ENCODE data around the gene METTL15.

The METTL15 gene

DNA sequence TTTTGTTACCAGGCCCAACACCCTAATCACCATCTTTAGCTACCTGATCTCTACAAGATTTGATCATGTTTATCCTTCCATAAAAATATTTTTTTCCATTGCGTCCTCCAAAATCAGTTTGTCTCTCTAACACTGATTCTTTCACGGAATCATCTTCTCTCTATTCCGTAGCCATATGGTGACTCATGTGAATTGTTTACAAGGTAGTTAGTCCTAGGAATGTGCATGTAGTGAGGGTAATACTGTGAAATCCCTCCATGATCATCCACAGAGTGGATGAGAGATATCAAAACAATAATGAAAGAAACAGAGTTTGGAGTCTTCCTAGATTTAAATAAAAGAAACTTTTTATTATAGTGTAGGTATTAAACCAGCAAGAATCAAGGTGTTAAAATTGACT, 230.2 kb downstream of the METTL15 start:
- no peak for DNase-seq (ENCODE audit: low spot score)
- TF ChIP-seq, protein P1, sequence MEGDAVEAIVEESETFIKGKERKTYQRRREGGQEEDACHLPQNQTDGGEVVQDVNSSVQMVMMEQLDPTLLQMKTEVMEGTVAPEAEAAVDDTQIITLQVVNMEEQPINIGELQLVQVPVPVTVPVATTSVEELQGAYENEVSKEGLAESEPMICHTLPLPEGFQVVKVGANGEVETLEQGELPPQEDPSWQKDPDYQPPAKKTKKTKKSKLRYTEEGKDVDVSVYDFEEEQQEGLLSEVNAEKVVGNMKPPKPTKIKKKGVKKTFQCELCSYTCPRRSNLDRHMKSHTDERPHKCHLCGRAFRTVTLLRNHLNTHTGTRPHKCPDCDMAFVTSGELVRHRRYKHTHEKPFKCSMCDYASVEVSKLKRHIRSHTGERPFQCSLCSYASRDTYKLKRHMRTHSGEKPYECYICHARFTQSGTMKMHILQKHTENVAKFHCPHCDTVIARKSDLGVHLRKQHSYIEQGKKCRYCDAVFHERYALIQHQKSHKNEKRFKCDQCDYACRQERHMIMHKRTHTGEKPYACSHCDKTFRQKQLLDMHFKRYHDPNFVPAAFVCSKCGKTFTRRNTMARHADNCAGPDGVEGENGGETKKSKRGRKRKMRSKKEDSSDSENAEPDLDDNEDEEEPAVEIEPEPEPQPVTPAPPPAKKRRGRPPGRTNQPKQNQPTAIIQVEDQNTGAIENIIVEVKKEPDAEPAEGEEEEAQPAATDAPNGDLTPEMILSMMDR (IDR thresholded peaks at IDR 0.05; ENCODE audit: extremely low read depth, missing control alignments) = no peak

- TF ChIP-seq, protein P1 (IDR thresholded peaks at IDR 0.05; ENCODE audit: extremely low read depth, missing control alignments) = no peak
- DNase-seq (ENCODE audit: low spot score) = no peak
Observed at GRCh38 chr11:28339488-28339887, 231.3 kb downstream of the METTL15 start.

DNA sequence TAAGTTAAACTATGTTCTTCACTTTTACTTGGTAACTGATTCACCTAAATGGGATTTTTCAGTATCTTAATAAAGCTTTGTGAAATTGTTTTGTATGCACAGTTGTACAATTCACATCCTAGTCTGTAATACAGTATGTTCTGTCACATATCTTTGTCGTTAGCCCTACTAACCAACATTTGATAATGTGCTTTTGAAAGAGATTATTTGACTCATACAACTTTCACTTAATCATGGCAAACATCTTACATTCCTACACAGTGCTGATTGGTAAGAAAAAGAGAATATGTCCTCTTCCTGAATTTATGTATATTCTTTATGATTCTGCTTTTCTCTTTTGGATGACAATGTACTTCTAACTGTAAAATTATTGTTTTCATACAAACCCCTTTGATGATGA, 234.5 kb downstream of the METTL15 start:
- TF ChIP-seq, protein P1 (IDR thresholded peaks at IDR 0.05; ENCODE audit: extremely low read depth, missing control alignments) = no peak

GRCh38 chr11:28343304-28344233, 235.4 kb downstream of the METTL15 start:
- no peak for DNase-seq (ENCODE audit: low spot score)
- TF ChIP-seq, protein P1 (IDR thresholded peaks at IDR 0.05; ENCODE audit: extremely low read depth, missing control alignments) = no peak

More for the DNA sequence above, 234.5 kb downstream of the METTL15 start:
- DNase-seq (ENCODE audit: low spot score) = no peak

DNA sequence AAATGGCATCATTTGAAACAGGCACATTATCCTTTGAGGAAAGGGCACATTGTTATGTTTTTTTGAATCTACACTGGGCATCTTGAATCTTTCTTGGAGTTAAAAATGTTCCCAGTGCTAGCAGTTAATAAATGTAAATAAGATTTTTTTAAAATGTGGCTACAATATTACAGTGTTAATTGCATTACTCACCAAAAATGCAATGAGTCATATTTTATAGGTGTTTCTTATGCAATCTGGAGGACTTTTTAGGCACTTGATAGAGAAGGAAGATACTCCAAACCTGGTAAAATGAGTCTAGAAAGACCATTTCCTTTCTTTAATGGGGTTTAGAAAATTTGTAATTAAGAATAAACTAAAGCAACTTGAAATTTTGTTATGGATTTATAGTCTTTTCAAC, 238.0 kb downstream of the METTL15 start:
- TF ChIP-seq, protein P1 (IDR thresholded peaks at IDR 0.05; ENCODE audit: extremely low read depth, missing control alignments) = no peak
- DNase-seq (ENCODE audit: low spot score) = no peak

- TF ChIP-seq, protein P1 (IDR thresholded peaks at IDR 0.05; ENCODE audit: extremely low read depth, missing control alignments) = no peak
- no peak for DNase-seq (ENCODE audit: low spot score)
Observed at GRCh38 chr11:28346721-28347120, 238.5 kb downstream of the METTL15 start.

GRCh38 chr11:28347371-28347770, 239.2 kb downstream of the METTL15 start:
- TF ChIP-seq, protein P1 (IDR thresholded peaks at IDR 0.05; ENCODE audit: extremely low read depth, missing control alignments) = no peak

More at GRCh38 chr11:28347371-28347770, 239.2 kb downstream of the METTL15 start:
- no peak for DNase-seq (ENCODE audit: low spot score)

Measured in GM20000 (cell line).